ENCODE data around the gene TMEM167B. TPM values are rescaled to one million over a fixed set of nuclear protein-coding genes. Genes with fewer than 3 reads are reported as not detected.

The TMEM167B gene
- total RNA-seq, 1 donor from 2014 or later, result 45.0 TPM

GRCh38 chr1:109112056-109112651 is 21.6 kb downstream of the TMEM167B start:
- ATAC-seq (ENCODE audit: low read depth) (peak; percentile 22), DNase-seq (no peak)
- Mint-ChIP-seq H3K27ac (peak overlapping the region; percentile 43), H3K4me1 (peaks cover 25% of the 10 kb centered on the region), H3K36me3 (ENCODE audit: low read depth) (no peaks in the 10 kb centered on the region), H3K4me3 (peak overlapping the region; percentile 77), H3K27me3 (peaks cover 27% of the 10 kb centered on the region), H3K9me3 (no peaks in the 10 kb centered on the region)
- intact Hi-C loops (cut with micrococcal nuclease), result loop anchor here (1.0 to 10.0 kb wide), 8 partner anchors 12 to 510 kb away; partner anchors contain the start of genes GPSM2, PRPF38B, SARS1 and SORT1
- POLR2A ChIA-PET, result interaction anchor here (0.8 to 4.9 kb wide), 6 partner anchors 9 to 420 kb away, joined by 3 to 57 read pairs (median 6); partner anchors contain the start of genes PRPF38B, SARS1, TAF13 and TMEM167B
- no peak for TF ChIP-seq CTCF (IDR thresholded peaks at IDR 0.05)
- CTCF ChIA-PET, result interaction anchor here (0.8 to 2.4 kb wide), 11 partner anchors 10 to 551 kb away, joined by 3 to 18 read pairs (median 3); partner anchors contain the start of genes CLCC1, TAF13 and WDR47

GRCh38 chr1:109112652-109113285 is 22.2 kb downstream of the TMEM167B start:
- ChIA-PET CTCF (interaction anchor here (0.7 to 2.4 kb wide), 14 partner anchors 10 to 552 kb away, joined by 3 to 18 read pairs (median 3); partner anchors contain the start of genes CLCC1, TAF13, TMEM167B and WDR47), POLR2A (interaction anchor here (0.6 to 4.9 kb wide), 8 partner anchors 13 to 1299 kb away, joined by 3 to 57 read pairs (median 5); partner anchors contain the start of genes PRPF38B, SARS1, TAF13 and TMEM167B)
- ATAC-seq (ENCODE audit: low read depth) (peak; percentile 75), DNase-seq (peak; percentile 83)
- H3K27ac Mint-ChIP-seq, result peak overlapping the region; percentile 56
- TF ChIP-seq CTCF (IDR thresholded peaks at IDR 0.05), result peak; percentile 88
- H3K4me3 Mint-ChIP-seq, result peak overlapping the region; percentile 77
- H3K9me3 Mint-ChIP-seq, result no peaks in the 10 kb centered on the region
- H3K36me3 Mint-ChIP-seq (ENCODE audit: low read depth), result no peaks in the 10 kb centered on the region
- peaks cover 25% of the 10 kb centered on the region for H3K4me1 Mint-ChIP-seq
- intact Hi-C loops (cut with micrococcal nuclease), result loop anchor here (1.0 to 10.0 kb wide), 8 partner anchors 12 to 510 kb away; partner anchors contain the start of genes GPSM2, PRPF38B, SARS1 and SORT1
- H3K27me3 Mint-ChIP-seq, result peaks cover 27% of the 10 kb centered on the region

- Mint-ChIP-seq H3K4me1 (peaks cover 25% of the 10 kb centered on the region), H3K36me3 (ENCODE audit: low read depth) (no peaks in the 10 kb centered on the region), H3K4me3 (peak within 1 kb of the TSS; percentile 77), H3K9me3 (no peaks in the 10 kb centered on the region), H3K27me3 (peaks cover 32% of the 10 kb centered on the region), H3K27ac (peak within 1 kb of the TSS; percentile 56)
- TF ChIP-seq CTCF (IDR thresholded peaks at IDR 0.05), result no peak
- intact Hi-C loops (cut with micrococcal nuclease), result loop anchor here (2.0 to 10.0 kb wide), 6 partner anchors 99 to 509 kb away; partner anchors contain the start of genes GPSM2, PRPF38B, SARS1 and SORT1
- ChIA-PET CTCF (interaction anchor here (0.7 to 2.0 kb wide), 7 partner anchors 14 to 80 kb away, joined by 3 to 18 read pairs (median 3); partner anchors contain the start of gene TAF13), POLR2A (interaction anchor here (0.5 to 4.9 kb wide), 5 partner anchors 14 to 150 kb away, joined by 3 to 57 read pairs (median 9); partner anchors contain the start of genes CLCC1, TAF13 and TMEM167B)
- DNase-seq (peak; percentile 57), ATAC-seq (ENCODE audit: low read depth) (peak; percentile 68)
Measured at GRCh38 chr1:109113590-109114341, 23.2 kb downstream of the TMEM167B start, which contains the start of gene ELAPOR1. Gene ELAPOR1 (plus strand): TSS chr1:109114115. CDS start chr1:109114184, 69 bp downstream.

GRCh38 chr1:109114342-109114674 is 23.7 kb downstream of the TMEM167B start:
- no peak for ATAC-seq (ENCODE audit: low read depth)
- intact Hi-C loops (cut with micrococcal nuclease), result loop anchor here (5.0 to 10.0 kb wide), 5 partner anchors 98 to 508 kb away; partner anchors contain the start of genes GPSM2, PRPF38B, SARS1 and SORT1
- no peak for TF ChIP-seq CTCF (IDR thresholded peaks at IDR 0.05)
- H3K27me3 Mint-ChIP-seq, result peaks cover 32% of the 10 kb centered on the region
- ChIA-PET CTCF (interaction anchor here (0.7 to 1.4 kb wide), 3 partner anchors 14 to 49 kb away, joined by 3 to 4 read pairs (median 3); no protein-coding TSS in a partner anchor), POLR2A (interaction anchor here (0.5 to 3.1 kb wide), 3 partner anchors 14 to 151 kb away, joined by 3 to 12 read pairs (median 4); partner anchors contain the start of genes CLCC1 and TMEM167B)
- no peak overlapping the region for H3K27ac Mint-ChIP-seq
- peak overlapping the region; percentile 77 for H3K4me3 Mint-ChIP-seq
- no peaks in the 10 kb centered on the region for H3K9me3 Mint-ChIP-seq
- peaks cover 25% of the 10 kb centered on the region for H3K4me1 Mint-ChIP-seq
- no peaks in the 10 kb centered on the region for H3K36me3 Mint-ChIP-seq (ENCODE audit: low read depth)
- DNase-seq, result no peak

Data from activated B cell treated with CpG ODN at 0.5 μM for 24 hours (primary cell).